Parathyroid adenoma (tissue), 2 donors: Measurements from ENCODE around the gene YWHAB.

Source experiments
- H2AFZ ChIP-seq: fragments of 300-600 bp; sonication (generic); one replicate; pipeline ENCODE4 v1.7.0; 2017; ENCODE audit warnings: antibody characterized with exemption, mild to moderate bottlenecking
- H3K27ac ChIP-seq: fragments of 300-600 bp; sonication (generic); one replicate; pipeline ENCODE4 v1.7.0; 2017
- H3K27me3 ChIP-seq: fragments of 300-600 bp; sonication (generic); one replicate; pipeline ENCODE4 v1.7.0; 2017; ENCODE audit warnings: low read length; ENCODE audit not compliant: control insufficient read depth, insufficient read depth
- H3K36me3 ChIP-seq: fragments of 300-600 bp; sonication (generic); one replicate; pipeline ENCODE4 v1.7.0; 2017; ENCODE audit warnings: low read length; ENCODE audit not compliant: control insufficient read depth, insufficient read depth
- H3K4me1 ChIP-seq: fragments of 300-600 bp; sonication (generic); one replicate; pipeline ENCODE4 v1.7.0; 2017; ENCODE audit warnings: control low read depth
- H3K4me2 ChIP-seq: fragments of 300-600 bp; sonication (generic); one replicate; pipeline ENCODE4 v1.7.0; 2017; ENCODE audit warnings: low read length
- H3K4me3 ChIP-seq: fragments of 300-600 bp; sonication (generic); one replicate; pipeline ENCODE4 v1.7.0; 2017; ENCODE audit warnings: low read depth, low read length
- H3K79me2 ChIP-seq: fragments of 300-600 bp; sonication (generic); one replicate; pipeline ENCODE4 v1.7.0; 2017; ENCODE audit warnings: control low read depth
- H3K9ac ChIP-seq: fragments of 300-600 bp; sonication (generic); one replicate; pipeline ENCODE4 v1.7.0; 2017; ENCODE audit warnings: mild to moderate bottlenecking
- H3K9me3 ChIP-seq: fragments of 300-600 bp; sonication (generic); one replicate; pipeline ENCODE4 v1.7.0; 2017; ENCODE audit warnings: low read length; ENCODE audit not compliant: control insufficient read depth
- TF ChIP-seq, protein P1 (sequence below): fragments of 300-600 bp; sonication (generic); IDR thresholded peaks from one replicate; pipeline ENCODE4 v1.7.0; 2017; ENCODE audit warnings: antibody characterized with exemption, mild to moderate bottlenecking
- donor health status: primary hyperparathyroidism.

YWHAB gene

GRCh38 chr20:44946271-44946852, 60.9 kb downstream of the YWHAB start:
- H3K79me2 ChIP-seq = no peaks in the 10 kb centered on the region
- H2AFZ ChIP-seq = no peak overlapping the region
- H3K4me1 ChIP-seq = no peaks in the 10 kb centered on the region
- H3K27ac ChIP-seq = no peak overlapping the region
- no peaks in the 10 kb centered on the region for H3K9me3 ChIP-seq
- H3K4me2 ChIP-seq = no peak overlapping the region
- H3K4me3 ChIP-seq = no peak overlapping the region
- TF ChIP-seq, protein P1, sequence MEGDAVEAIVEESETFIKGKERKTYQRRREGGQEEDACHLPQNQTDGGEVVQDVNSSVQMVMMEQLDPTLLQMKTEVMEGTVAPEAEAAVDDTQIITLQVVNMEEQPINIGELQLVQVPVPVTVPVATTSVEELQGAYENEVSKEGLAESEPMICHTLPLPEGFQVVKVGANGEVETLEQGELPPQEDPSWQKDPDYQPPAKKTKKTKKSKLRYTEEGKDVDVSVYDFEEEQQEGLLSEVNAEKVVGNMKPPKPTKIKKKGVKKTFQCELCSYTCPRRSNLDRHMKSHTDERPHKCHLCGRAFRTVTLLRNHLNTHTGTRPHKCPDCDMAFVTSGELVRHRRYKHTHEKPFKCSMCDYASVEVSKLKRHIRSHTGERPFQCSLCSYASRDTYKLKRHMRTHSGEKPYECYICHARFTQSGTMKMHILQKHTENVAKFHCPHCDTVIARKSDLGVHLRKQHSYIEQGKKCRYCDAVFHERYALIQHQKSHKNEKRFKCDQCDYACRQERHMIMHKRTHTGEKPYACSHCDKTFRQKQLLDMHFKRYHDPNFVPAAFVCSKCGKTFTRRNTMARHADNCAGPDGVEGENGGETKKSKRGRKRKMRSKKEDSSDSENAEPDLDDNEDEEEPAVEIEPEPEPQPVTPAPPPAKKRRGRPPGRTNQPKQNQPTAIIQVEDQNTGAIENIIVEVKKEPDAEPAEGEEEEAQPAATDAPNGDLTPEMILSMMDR = no peak
- H3K27me3 ChIP-seq = no peaks in the 10 kb centered on the region
- no peaks in the 10 kb centered on the region for H3K36me3 ChIP-seq
- no peak overlapping the region for H3K9ac ChIP-seq

DNA sequence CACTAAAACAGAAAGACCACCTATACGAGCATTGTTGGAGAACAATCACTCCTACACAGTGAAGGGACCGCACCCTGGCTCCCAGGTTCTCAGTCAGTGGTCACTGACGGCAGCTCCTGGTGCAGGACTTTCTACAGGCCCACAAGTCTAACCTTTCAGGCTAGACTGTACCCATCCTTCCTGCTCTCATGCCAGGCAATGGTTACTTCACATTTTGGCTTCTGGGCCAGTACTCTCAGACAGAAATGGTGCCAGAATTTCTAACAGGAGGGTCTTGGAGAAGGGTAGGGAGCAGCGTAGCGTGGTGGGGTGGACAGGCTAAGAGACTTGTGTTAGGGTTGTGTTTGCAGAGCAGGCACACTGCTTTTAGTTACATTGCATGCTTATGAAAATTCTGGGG, 62.6 kb downstream of the YWHAB start:
- H3K27ac ChIP-seq = no peak overlapping the region
- H3K4me2 ChIP-seq = no peak overlapping the region
- H3K27me3 ChIP-seq = no peaks in the 10 kb centered on the region
- H2AFZ ChIP-seq = no peak overlapping the region
- no peaks in the 10 kb centered on the region for H3K9me3 ChIP-seq
- H3K79me2 ChIP-seq = no peaks in the 10 kb centered on the region
- no peak overlapping the region for H3K4me3 ChIP-seq
- no peak overlapping the region for H3K9ac ChIP-seq
- no peaks in the 10 kb centered on the region for H3K4me1 ChIP-seq
- TF ChIP-seq, protein P1 = no peak
- H3K36me3 ChIP-seq = no peaks in the 10 kb centered on the region

- Histone ChIP-seq H3K36me3 (no peaks in the 10 kb centered on the region), H3K4me2 (no peak overlapping the region), H3K4me1 (no peaks in the 10 kb centered on the region), H3K27ac (no peak overlapping the region), H3K4me3 (no peak overlapping the region), H3K9ac (no peak overlapping the region), H3K79me2 (no peaks in the 10 kb centered on the region), H2AFZ (no peak overlapping the region), H3K27me3 (no peaks in the 10 kb centered on the region), H3K9me3 (no peaks in the 10 kb centered on the region)
- TF ChIP-seq, protein P1 = no peak
These were observed 63.0 kb downstream of the YWHAB start for GRCh38 chr20:44948513-44948912.

DNA sequence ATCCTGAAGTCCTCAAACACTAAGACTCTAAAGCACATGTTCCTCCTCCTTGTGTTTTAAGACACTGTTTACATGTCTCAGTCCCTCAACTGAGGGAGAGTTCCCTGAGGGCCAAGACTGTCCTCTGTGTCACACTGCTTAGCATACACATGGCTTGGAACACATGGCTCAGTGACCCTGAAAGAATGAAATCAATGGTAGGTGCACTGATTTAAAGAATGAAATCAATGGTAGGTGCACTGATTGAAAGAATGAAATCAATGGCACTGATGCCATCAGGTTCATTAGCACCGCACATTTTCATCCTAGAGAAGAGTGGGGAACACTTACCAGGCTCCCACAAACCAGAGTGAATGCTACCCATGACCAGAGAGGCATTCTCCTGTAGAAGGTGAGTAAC, 64.9 kb downstream of the YWHAB start:
- no peak overlapping the region for H3K4me3 ChIP-seq
- no peaks in the 10 kb centered on the region for H3K9me3 ChIP-seq
- no peak overlapping the region for H3K4me2 ChIP-seq
- TF ChIP-seq, protein P1 = no peak
- H3K4me1 ChIP-seq = no peaks in the 10 kb centered on the region
- no peaks in the 10 kb centered on the region for H3K36me3 ChIP-seq
- H3K9ac ChIP-seq = no peak overlapping the region
- H2AFZ ChIP-seq = no peak overlapping the region
- no peaks in the 10 kb centered on the region for H3K79me2 ChIP-seq
- no peaks in the 10 kb centered on the region for H3K27me3 ChIP-seq
- H3K27ac ChIP-seq = no peak overlapping the region

DNA sequence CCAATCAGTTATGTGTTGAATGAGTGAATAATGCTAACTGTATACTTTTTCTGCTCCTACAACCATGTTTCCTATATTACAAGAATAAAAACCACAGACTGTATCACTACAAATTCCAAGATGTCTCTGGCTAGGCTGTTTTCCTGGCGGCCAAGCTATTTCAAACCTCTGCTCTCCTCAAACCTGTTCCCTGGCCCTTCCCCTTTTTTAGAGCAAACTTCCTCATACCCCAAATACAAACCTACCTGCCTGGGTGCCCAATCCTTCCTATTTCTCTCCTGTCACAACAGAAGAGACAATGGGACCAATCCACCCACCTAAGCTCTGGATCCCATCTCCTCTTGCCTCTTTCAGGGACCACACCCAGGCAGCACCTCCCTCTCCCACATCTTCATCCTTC, 67.2 kb downstream of the YWHAB start:
- no peak overlapping the region for H3K9ac ChIP-seq
- H2AFZ ChIP-seq = no peak overlapping the region
- no peaks in the 10 kb centered on the region for H3K79me2 ChIP-seq
- TF ChIP-seq, protein P1 = no peak
- no peak overlapping the region for H3K27ac ChIP-seq
- H3K4me2 ChIP-seq = no peak overlapping the region
- no peaks in the 10 kb centered on the region for H3K36me3 ChIP-seq
- no peaks in the 10 kb centered on the region for H3K27me3 ChIP-seq
- no peaks in the 10 kb centered on the region for H3K4me1 ChIP-seq
- H3K4me3 ChIP-seq = no peak overlapping the region
- no peaks in the 10 kb centered on the region for H3K9me3 ChIP-seq
